AG08395 (cell line): ENCODE data around the gene CDH24.

ENCODE experiments used
- DNase-seq: peaks from one replicate; pipeline ENCODE4 v3.0.0; 2012; ENCODE audit warnings: mixed read lengths, low spot score

Gene CDH24

DNA sequence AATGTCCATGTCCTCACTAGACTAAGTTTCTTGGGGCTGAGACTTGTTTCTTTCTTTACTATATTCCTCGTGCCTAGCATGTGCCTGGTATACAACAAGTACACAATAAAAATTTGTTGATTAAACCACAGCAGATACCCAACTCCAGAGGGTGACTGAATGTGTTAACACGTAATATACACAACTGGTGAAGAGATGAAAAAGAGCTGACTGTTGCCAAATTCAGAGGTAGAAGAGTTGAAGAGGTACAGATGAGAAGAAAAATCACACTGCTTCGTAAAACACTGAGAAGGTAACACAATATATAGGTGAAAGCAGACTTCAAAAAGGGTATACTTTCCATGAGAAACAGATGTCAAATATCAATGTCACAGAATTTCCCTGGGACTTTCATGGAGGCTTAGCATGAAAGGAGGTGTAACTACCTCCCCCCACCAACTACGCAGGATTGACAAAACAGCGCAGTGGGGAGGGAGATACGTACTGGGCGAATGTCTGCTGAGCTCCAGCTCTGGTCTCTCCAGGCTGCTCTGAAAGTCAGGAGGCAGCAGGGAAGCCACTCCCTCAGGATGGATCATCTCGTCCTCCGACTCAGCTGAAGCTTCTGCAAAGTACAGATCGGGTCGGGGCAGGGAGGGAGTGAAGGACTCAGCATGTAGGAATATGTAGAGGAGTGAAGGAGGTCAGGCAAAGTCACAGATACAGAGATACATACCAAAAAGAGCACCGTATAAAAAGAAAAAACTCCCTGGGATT lies 32.4 kb upstream of the CDH24 start:
- no peak for DNase-seq

DNA sequence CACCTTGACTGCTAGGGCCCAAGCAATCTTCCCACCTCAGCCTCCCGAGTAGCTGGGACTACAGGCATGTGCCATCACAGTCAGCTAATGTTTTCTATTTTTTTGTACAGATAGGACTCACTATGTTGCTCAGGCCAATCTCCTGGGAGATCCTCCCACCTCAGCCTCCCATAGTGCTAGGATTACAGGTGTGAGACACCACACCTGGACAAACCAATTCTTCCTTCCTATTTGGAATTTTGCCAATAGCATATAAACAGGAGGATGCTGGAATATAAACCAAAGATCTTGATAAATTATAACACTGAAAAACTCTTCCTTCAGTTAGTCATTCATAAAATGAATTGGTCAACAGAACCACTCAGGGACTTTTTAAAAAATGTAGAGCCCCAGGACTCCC lies 29.2 kb upstream of the CDH24 start:
- DNase-seq: no peak

DNA sequence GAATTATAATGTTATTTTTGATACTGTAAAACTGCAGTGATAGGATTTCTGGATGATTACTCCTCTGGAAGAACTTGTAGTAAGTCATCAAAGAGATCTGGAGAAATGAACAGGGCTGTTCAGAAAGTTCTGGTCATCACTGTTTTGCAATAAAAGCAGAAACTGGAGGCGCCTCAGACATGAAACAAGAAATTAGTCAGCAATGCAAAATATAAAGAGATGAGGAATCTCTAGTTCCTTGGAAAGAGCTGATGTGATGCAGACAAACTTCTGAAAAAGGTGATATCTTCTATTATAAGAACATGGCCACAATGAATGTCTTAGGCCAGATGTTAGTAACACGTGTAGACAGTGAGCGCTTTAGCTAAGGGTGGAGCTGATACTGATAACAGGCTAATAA lies 28.1 kb upstream of the CDH24 start:
- no peak for DNase-seq

DNA sequence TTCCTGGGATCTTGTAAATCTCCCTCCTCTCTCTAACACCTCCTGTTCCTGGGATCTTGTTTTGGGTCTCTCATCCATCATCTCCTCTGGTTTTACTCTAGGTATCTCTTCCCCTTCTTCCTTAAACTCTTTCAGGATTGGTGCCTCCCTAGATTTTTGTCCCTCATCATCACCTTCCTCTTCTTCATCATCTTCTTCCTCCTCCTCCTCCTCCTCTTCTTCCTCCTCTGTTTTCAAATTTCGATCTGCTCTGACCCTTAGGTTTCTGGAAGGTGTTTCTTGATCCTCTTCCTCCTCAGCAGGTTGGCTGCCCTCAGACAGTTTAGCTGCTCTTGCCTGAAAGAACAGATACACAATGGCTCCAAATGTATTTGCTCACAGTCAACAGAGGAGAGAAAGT lies 23.2 kb upstream of the CDH24 start:
- DNase-seq: no peak

DNA sequence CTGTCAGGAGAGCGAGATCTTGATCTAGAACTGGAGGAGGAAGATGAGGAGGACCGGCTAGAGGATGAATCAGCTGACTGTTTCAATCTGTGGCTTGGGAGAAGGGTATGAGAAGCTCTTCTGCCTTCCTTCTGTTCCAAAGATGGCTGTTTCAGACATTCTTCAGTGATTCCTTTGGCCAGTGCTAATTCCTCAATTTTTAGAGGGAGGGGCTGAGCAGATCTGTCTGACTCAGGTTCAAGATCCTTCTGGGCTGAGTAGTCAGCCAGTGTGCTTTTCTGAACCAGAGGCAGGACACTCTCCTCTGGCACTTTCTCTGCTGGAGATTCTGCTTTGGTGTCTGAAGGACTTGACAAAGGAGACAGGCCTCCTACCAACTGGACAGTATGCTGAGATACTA lies 22.4 kb upstream of the CDH24 start:
- DNase-seq: peak; percentile 40

DNA sequence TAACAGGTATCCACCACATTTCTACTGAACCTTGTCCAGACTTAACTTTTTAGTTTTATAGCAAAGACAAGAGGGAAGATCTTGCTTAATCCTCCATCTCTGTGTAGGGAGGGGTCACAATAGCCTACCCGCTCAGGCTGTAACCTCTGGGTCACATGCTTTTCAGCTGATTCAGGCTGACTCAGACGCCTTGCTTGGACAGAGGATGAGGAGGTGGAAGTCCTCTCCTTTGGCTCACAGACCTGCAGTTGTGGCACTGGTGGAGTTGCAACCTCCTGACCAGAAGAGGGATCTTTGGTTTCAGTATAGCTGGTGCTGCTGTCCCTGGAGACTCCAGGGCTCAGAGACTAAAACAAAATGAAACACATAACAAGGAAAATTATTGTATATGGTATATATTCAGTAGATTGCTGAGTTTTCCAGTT lies 21.4 kb upstream of the CDH24 start:
- peak; percentile 93 for DNase-seq

DNA sequence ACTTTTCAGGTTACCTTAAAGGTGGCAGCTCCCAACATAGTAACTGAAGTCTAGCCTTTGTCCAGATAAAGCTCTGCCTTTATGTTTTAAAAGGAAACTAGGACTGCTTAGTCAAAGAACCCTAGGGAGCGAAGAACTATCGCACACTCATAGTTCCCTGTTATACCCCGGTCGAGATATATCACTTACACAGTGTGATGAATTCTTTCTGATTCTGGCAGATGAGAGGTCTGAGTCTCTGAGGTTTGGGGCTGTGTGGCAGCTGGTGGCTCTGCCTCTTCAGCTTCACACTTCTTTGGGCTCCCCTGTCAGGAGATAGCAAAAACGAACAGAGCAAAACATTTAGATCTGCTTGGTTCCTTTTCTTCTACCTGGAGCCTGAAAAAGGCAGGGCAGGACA lies 20.6 kb upstream of the CDH24 start:
- DNase-seq: no peak

DNA sequence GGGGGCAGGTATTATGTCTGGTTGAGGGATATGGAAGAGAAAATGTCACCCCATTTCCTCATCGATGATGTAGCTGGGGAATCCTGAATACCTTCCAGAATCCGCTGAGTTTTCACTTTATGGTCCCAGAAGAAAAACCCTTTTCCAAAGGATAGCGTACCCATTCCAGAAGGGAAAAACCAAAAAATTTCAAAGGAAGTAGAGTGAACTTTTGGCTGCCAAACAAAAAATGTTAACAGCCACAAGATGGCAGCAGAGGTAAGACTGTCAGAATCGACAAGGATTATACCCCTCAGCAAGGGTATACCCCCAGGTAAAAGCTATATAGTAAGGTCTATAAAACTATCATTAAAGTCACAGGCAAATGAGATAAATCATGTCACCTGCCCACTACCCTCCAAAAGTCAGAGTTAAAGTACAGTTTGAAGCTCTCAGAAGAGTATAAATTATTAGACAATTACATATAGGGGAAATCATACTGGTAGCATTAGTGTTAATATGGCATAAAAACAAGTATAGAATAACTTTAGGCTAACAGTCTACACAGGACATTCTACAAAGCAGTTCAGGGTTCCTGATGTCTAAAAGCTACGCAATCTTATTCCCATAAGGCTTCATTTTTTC lies 19.6 kb upstream of the CDH24 start:
- no peak for DNase-seq

DNA sequence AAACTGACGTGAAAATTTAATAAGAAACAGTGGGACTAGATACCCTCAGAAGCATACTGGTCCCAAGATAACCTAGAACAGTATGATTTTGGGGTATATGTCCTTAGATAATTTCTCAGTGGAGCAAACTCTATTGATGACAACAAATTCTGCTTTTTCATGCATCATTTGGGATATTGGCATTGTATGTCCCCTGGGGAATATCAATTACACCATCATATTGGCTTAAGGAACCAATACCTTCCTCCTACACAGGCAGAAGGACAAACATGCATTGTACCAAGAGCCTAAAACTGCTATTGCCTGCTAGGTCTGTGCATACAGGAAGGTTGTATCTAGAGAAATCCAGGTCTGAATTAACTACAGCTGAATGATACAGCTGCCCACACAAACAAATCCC lies 17.6 kb upstream of the CDH24 start:
- no peak for DNase-seq

DNA sequence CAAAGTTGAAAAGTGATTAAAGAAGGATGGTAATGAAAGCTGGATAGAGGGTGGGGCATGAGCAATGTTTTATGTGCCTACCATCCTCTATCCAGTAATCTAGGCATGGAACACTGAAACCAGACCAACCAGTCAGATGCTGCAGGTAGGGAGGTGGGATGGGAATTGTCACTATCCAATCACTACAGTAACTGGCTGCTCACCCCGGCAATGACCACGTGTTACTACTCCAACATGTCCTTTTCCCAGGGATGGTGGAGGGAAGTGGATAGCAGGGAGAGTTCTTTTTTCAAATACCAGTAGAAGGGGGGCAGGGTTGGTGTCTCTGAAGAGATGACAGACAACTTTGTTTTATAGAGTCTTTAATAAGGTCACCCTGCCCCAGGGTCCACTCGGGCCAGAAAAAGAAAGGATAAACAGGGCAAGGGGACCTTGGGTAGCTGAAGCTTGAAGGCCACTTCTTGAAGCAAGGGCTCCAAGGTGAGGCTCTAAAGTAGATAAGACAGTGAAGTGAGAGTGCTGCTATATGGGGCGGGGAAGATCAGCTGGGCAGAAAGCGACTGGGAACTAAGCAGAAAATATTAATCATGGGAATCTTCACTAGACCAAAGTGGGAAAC lies 14.7 kb upstream of the CDH24 start:
- DNase-seq: no peak

DNA sequence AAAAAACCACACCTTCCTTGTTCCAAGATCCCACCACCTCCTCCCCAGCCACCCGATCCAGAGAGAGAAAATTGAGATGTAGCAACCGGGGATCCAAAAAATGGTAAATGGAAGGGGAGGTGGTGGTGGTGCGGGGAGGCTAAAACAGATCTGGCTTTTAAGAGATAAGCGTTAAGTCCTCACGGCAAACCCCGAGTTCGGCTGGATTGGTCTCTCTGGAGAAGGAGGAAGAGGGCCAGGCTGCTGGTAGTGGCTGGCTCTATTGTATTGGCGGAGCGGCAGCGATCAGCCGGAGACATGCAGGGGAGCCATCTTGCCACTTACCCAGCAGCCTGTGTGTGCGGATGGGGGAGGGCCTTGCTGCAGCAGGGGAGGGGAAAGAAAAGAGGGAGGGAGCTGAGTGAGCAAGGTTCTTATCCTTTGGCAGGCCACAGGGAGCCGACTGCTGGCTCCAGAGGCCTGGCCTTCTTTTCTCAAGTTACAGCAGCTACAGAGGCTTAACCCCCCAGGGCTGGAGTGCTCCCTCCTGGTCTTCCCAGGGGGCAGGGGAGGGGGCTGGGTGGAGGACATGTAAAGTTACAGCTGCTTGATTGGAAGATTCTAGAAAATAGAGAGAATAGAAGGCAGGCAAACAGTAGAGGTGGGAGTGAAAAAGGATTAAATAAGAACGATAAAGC lies 14.1 kb upstream of the CDH24 start:
- peak; percentile 95 for DNase-seq

DNA sequence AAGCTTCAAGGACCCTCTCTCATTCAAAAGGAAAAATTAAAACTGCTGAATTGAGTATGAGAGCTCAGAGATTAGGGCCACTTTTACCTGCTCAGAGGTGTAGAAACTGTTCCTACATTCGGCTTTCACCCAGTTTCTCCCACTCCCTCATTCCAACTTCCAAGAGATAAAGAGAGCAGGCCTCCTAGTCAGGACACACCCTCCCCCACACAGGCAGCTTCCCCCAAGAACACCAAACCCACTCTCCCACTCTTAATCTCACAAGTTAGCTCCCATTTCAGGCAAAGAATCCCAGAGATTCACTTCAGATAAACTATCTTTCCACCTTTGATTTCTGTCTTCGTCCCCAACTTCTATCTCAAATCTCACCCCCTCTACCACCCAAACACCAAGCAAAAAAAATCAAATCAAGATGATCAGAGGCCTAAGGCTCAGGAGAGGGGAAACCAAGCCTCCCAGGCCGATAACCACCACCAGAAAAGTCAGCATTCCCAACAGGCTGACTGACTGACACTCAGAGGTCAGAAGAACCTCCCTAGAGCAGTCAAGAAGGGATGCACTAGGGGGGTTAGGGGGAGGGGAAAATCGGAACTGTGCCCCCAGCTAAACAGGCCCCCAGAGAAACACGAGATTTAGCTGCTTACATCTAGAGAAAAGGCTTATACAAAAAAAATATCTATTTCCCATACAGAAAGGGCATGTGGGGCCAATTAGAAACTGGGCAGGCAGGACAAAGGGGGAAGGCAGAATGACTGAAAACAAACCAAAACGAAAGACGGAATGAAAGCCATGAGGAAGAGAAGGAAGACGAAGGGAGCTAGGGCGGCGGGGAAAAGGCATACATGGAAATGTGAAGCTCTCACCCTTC lies 13.2 kb upstream of the CDH24 start:
- DNase-seq: no peak

DNA sequence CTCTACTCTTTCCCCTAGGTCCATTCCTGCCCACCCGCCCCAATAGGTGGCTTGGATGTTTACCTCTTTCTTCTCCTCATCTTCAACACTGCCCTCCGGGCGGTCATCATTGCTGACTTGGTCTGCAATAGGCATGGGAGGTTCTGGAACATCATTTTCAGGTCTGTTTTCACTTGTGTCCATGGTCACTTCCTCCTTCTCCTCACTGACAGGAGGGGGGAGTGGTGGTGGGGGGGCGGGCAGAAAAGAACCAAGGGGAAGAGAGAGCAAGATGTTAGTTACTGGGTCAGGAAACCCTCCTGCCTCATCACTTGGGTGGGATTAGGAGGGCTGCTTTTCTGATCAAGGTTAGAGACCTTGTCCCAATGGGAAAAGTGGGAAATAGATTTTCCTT lies 12.1 kb upstream of the CDH24 start:
- DNase-seq: no peak

DNA sequence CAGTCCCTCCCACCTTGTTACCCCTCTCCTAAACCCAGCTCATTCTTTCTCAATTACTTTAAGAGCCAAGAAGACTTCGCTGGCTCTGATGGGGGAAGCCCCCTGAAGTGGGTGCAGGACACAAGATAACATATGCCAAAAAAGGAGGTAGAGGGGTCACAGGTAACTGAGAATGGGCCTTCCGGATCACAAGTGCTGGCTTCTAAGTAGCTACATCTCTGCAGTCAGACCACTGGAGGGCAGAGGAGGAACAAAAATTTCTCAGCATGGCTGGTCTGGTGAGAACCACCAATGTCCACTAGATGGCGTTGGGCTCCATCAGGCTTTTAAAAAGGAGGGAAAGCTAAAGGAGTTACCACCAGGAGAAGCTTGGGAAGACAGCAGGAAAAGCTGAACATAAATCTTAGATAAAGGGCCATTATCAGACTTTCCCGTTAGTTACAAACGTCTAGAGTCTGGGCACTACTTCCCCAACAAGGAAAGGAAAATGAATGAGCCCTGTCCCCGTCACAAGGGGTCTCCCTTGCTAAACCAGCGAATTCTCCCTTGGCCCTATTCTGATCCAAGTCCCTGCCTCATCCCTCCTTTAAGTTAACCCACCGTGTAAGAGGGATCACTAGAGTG lies 11.6 kb upstream of the CDH24 start:
- peak; percentile 90 for DNase-seq

DNA sequence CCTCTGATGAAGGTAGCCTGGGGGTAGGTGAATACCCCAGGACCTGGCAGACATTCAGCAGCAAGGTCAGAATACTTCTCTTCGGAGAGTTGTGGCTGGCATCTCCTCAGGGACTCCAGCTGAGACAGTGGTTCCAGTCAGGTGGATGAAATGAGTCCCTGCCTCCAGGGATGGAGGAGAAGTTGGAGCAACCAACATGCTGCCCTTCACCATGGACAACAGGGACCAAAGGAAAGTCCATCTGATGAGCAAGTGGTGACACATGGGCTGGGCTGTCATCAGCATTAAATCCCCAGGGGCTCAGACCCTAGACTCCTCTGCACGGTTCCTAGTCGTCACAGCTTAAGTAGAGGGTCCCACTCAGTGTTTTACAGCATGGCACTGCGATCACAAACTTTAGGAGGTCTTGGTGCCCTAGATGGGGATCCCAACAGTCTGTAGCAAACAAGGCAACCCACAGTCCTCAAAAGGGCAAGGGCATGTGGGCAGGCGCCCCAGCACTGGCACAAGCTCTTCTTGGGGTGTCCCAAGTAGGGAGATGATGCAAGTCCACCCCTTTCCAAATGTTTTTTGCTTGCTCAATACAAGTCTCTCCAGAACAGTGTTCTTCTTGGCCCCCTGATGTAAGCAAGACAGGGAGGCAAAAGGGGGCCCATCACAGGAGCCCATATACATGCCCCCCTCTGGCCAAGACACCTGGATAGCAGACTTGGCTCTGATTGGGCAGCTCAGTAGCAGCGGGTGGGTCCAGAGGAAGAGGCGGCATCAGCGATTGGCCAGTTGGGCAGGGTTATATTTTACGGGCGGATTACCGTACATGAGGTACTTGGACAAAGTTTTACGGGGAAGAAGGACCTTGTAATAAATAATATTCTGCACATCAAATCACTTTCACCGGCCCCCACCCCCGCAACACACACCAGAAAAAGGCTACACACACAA lies 10.8 kb upstream of the CDH24 start:
- DNase-seq: no peak

DNA sequence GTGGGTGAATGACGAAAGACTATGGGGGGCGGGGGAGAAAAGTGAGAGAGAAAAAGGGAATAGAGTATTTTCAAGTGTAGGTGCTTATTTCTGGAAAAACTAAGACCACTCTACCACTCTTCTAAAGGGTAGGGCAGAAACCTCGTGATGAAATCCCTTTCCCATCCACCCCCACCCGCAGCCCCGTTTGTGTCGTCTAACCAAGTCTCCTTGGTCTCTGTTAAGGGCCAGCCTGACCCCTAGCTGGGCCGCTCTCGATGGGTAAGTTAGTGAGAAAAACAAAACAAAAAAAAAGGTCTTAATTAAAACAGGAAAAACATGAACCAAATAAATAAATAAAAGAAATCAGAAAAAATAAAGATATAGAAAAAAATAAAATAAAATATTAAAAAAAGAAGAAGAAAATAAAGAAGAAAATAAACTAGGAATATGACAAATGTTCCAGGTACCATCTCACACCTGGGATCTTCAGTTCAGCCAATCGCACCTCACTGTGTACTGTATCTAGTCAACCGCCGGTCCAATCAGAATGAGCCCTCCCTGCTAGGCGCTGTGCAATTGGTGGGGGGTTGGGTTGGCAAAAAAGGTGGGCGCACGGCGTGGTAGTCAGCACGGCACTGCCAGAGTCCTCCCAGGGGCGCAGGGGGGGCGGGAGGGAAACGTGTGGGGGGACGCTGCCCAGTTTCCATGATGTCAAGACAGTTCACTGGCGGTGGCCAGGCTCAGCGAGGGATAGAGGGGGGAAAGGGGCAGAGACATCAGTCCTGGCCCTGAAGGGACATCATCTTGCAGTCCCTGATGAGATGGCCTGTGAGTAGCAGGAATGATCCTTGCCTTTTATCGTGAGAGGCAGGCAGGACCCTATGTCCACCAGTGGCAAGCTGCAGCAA lies 9.8 kb upstream of the CDH24 start:
- no peak for DNase-seq

DNA sequence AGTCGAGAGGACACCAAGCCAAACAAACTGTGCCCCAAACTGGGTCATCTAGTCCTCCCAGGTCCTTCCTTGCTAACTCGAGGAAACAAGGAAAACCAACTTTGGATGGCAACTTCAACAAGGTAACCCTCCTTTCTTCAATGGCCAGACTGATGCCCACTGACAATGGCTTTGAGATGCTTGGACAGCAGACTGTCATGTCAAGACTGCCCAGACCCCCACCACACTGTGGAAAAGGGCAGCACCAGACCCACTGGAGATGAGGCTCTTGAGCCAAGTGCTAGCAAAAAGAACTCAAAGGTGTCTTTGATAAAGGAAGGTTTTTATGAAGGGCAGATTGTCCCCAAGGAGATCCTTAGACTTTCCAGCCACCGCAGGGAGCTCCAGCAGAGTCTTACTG lies 9.0 kb upstream of the CDH24 start:
- DNase-seq: no peak

DNA sequence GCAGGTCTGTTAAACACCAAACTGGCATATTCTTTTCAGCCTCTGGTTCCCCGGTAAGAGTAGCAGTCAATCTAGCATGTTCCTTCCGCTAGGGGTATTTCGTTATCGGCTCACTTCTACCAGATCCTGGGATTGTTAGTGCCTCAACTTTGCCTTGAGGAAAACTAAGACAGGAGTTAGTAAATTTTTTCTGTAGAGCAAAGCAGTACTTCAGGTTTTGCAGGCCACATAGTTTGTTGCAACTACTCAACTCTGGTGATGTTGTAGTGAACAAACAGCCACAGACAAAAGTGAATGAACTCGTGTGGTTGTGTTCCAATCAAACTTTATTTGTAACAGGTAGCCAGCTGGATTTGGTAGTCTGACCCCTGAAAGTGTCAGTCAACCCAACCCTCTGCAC lies 6.3 kb upstream of the CDH24 start:
- no peak for DNase-seq

DNA sequence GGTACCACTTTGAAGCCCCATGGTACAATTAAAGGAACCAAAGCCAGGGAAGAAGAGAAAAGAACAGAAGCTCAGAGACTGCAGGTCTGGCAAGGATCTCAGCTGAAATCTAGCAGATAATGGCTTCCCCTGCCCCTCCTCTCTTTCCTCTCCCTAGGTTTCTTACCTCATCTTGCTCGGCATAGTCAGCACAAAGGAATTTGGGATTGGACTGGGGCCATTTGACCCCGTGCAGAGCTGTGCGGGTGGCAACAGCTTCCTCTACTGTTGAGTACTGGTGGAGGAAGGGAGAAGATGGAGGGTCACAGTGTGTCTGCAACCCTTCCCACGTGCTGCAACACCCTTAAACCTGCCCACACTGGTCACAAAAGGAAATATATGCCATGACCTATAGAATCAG lies 4.7 kb upstream of the CDH24 start:
- peak; percentile 93 for DNase-seq
